ENCODE measurements around the gene MRPL24. TPM values are rescaled to one million over a fixed set of nuclear protein-coding genes. Genes with fewer than 3 reads are reported as not detected.

The MRPL24 gene
- polyA plus RNA-seq, 4 donors: 57.7 to 102 (median 58.6) TPM

- peaks cover 14 to 50% (median 15%) of the 10 kb centered on the region in 3 donors for H3K4me1 ChIP-seq (ENCODE audit: control insufficient read depth in 3 of 3, insufficient read depth in 2 of 3, low read depth in 1 of 3, low read length in 2 of 3)
- peaks cover 10 to 69% (median 21%) of the 10 kb centered on the region in 3 donors for H3K36me3 ChIP-seq (ENCODE audit: control insufficient read depth in 3 of 3, insufficient read depth in 2 of 3, low read depth in 1 of 3, low read length in 3 of 3)
- no peak for DNase-seq
- no peaks in the 10 kb centered on the region for H3K27me3 ChIP-seq (ENCODE audit: control insufficient read depth in 3 of 3, insufficient read depth in 3 of 3, low read length in 3 of 3)
- no peak for FAIRE-seq
- H3K9me3 ChIP-seq (ENCODE audit: control insufficient read depth in 2 of 2, insufficient read depth in 1 of 2, low read depth in 1 of 2, low read length in 1 of 2): no peaks in the 10 kb centered on the region
- 67 to 81% (median 75%) methylated on average over 7 to 12 of the region's 12 CpGs for WGBS, 3 donors
- no peak overlapping the region for H3K27ac ChIP-seq (ENCODE audit: low read depth in 1 of 3, low read length in 2 of 3)
- H3K4me3 ChIP-seq (ENCODE audit: low read depth in 1 of 3, low read length in 3 of 3): no peak overlapping the region
These were observed 3.5 kb upstream of the MRPL24 start for GRCh38 chr1:156744344-156744743.

- Histone ChIP-seq H3K4me3 (ENCODE audit: low read depth in 1 of 3, low read length in 3 of 3) (no peak overlapping the region), H3K36me3 (ENCODE audit: control insufficient read depth in 3 of 3, insufficient read depth in 2 of 3, low read depth in 1 of 3, low read length in 3 of 3) (peaks cover 10 to 62% (median 21%) of the 10 kb centered on the region in 3 donors), H3K27me3 (ENCODE audit: control insufficient read depth in 3 of 3, insufficient read depth in 3 of 3, low read length in 3 of 3) (no peaks in the 10 kb centered on the region), H3K27ac (ENCODE audit: low read depth in 1 of 3, low read length in 2 of 3) (peak overlapping the region in 1 of 3 donors; percentile 19), H3K4me1 (ENCODE audit: control insufficient read depth in 3 of 3, insufficient read depth in 2 of 3, low read depth in 1 of 3, low read length in 2 of 3) (peaks cover 9 to 43% (median 13%) of the 10 kb centered on the region in 3 donors), H3K9me3 (ENCODE audit: control insufficient read depth in 2 of 2, insufficient read depth in 1 of 2, low read depth in 1 of 2, low read length in 1 of 2) (no peaks in the 10 kb centered on the region)
- WGBS, 3 donors: 74 to 88% (median 81%) methylated on average over 10 to 14 of the region's 14 CpGs
- FAIRE-seq: no peak
- no peak for DNase-seq
These were observed 2.7 kb upstream of the MRPL24 start for GRCh38 chr1:156743367-156744302.

GRCh38 chr1:156742801-156743200 lies 1.9 kb upstream of the MRPL24 start:
- Histone ChIP-seq H3K4me1 (ENCODE audit: control insufficient read depth in 3 of 3, insufficient read depth in 2 of 3, low read depth in 1 of 3, low read length in 2 of 3) (peaks cover 7 to 35% (median 10%) of the 10 kb centered on the region in 3 donors), H3K9me3 (ENCODE audit: control insufficient read depth in 2 of 2, insufficient read depth in 1 of 2, low read depth in 1 of 2, low read length in 1 of 2) (no peaks in the 10 kb centered on the region), H3K36me3 (ENCODE audit: control insufficient read depth in 3 of 3, insufficient read depth in 2 of 3, low read depth in 1 of 3, low read length in 3 of 3) (peaks cover 10 to 63% (median 21%) of the 10 kb centered on the region in 3 donors), H3K4me3 (ENCODE audit: low read depth in 1 of 3, low read length in 3 of 3) (no peak overlapping the region), H3K27ac (ENCODE audit: low read depth in 1 of 3, low read length in 2 of 3) (no peak overlapping the region), H3K27me3 (ENCODE audit: control insufficient read depth in 3 of 3, insufficient read depth in 3 of 3, low read length in 3 of 3) (no peaks in the 10 kb centered on the region)
- WGBS, 3 donors: 90 to 92% (median 91%) methylated on average over 4 of the region's 4 CpGs
- no peak for FAIRE-seq
- DNase-seq: no peak

- Histone ChIP-seq H3K27ac (ENCODE audit: low read depth in 1 of 3, low read length in 2 of 3) (peak overlapping the region in 2 of 3 donors; percentile 90), H3K4me1 (ENCODE audit: control insufficient read depth in 3 of 3, insufficient read depth in 2 of 3, low read depth in 1 of 3, low read length in 2 of 3) (peaks cover 7 to 28% (median 10%) of the 10 kb centered on the region in 3 donors), H3K27me3 (ENCODE audit: control insufficient read depth in 3 of 3, insufficient read depth in 3 of 3, low read length in 3 of 3) (no peaks in the 10 kb centered on the region), H3K9me3 (ENCODE audit: control insufficient read depth in 2 of 2, insufficient read depth in 1 of 2, low read depth in 1 of 2, low read length in 1 of 2) (no peaks in the 10 kb centered on the region), H3K4me3 (ENCODE audit: low read depth in 1 of 3, low read length in 3 of 3) (no peak overlapping the region), H3K36me3 (ENCODE audit: control insufficient read depth in 3 of 3, insufficient read depth in 2 of 3, low read depth in 1 of 3, low read length in 3 of 3) (peaks cover 13 to 67% (median 21%) of the 10 kb centered on the region in 3 donors)
- DNase-seq (no peak), FAIRE-seq (no peak)
- 72 to 78% (median 75%) methylated on average over 3 of the region's 3 CpGs for WGBS, 3 donors
These were observed 1.1 kb upstream of the MRPL24 start for GRCh38 chr1:156742017-156742416.

- peak overlapping the region in 1 of 3 donors; percentile 33 for H3K4me3 ChIP-seq (ENCODE audit: low read depth in 1 of 3, low read length in 3 of 3)
- H3K9me3 ChIP-seq (ENCODE audit: control insufficient read depth in 2 of 2, insufficient read depth in 1 of 2, low read depth in 1 of 2, low read length in 1 of 2): no peaks in the 10 kb centered on the region
- FAIRE-seq (no peak), DNase-seq (no peak)
- peak overlapping the region; percentile 16 to 90 (median 90) for H3K27ac ChIP-seq (ENCODE audit: low read depth in 1 of 3, low read length in 2 of 3)
- H3K27me3 ChIP-seq (ENCODE audit: control insufficient read depth in 3 of 3, insufficient read depth in 3 of 3, low read length in 3 of 3): no peaks in the 10 kb centered on the region
- 43 to 55% (median 47%) methylated on average over 8 of the region's 8 CpGs for WGBS, 3 donors
- H3K4me1 ChIP-seq (ENCODE audit: control insufficient read depth in 3 of 3, insufficient read depth in 2 of 3, low read depth in 1 of 3, low read length in 2 of 3): peaks cover 6 to 24% (median 7%) of the 10 kb centered on the region in 3 donors
- H3K36me3 ChIP-seq (ENCODE audit: control insufficient read depth in 3 of 3, insufficient read depth in 2 of 3, low read depth in 1 of 3, low read length in 3 of 3): peaks cover 16 to 72% (median 22%) of the 10 kb centered on the region in 3 donors
These were observed 644 bp upstream of the MRPL24 start for GRCh38 chr1:156741481-156741983.

GRCh38 chr1:156740237-156740740 lies 599 bp downstream of the MRPL24 start:
- Histone ChIP-seq H3K4me3 (ENCODE audit: low read depth in 1 of 3, low read length in 3 of 3) (peak overlapping the region; percentile 31 to 79 (median 60)), H3K27ac (ENCODE audit: low read depth in 1 of 3, low read length in 2 of 3) (peak overlapping the region; percentile 57 to 71 (median 60)), H3K27me3 (ENCODE audit: control insufficient read depth in 3 of 3, insufficient read depth in 3 of 3, low read length in 3 of 3) (no peaks in the 10 kb centered on the region), H3K9me3 (ENCODE audit: control insufficient read depth in 2 of 2, insufficient read depth in 1 of 2, low read depth in 1 of 2, low read length in 1 of 2) (no peaks in the 10 kb centered on the region), H3K4me1 (ENCODE audit: control insufficient read depth in 3 of 3, insufficient read depth in 2 of 3, low read depth in 1 of 3, low read length in 2 of 3) (peaks cover 0 to 13% (median 3%) of the 10 kb centered on the region in 3 donors), H3K36me3 (ENCODE audit: control insufficient read depth in 3 of 3, insufficient read depth in 2 of 3, low read depth in 1 of 3, low read length in 3 of 3) (peaks cover 16 to 75% (median 26%) of the 10 kb centered on the region in 3 donors)
- FAIRE-seq (no peak), DNase-seq (no peak)
- 8 to 19% (median 11%) methylated on average over 7 of the region's 7 CpGs for WGBS, 3 donors

- H3K9me3 ChIP-seq (ENCODE audit: control insufficient read depth in 2 of 2, insufficient read depth in 1 of 2, low read depth in 1 of 2, low read length in 1 of 2): no peaks in the 10 kb centered on the region
- WGBS, 3 donors: 82 to 88% (median 87%) methylated on average over 2 of the region's 2 CpGs
- H3K27me3 ChIP-seq (ENCODE audit: control insufficient read depth in 3 of 3, insufficient read depth in 3 of 3, low read length in 3 of 3): no peaks in the 10 kb centered on the region
- DNase-seq (no peak), FAIRE-seq (no peak)
- H3K4me1 ChIP-seq (ENCODE audit: control insufficient read depth in 3 of 3, insufficient read depth in 2 of 3, low read depth in 1 of 3, low read length in 2 of 3): peaks cover 0 to 6% (median 3%) of the 10 kb centered on the region in 3 donors
- H3K27ac ChIP-seq (ENCODE audit: low read depth in 1 of 3, low read length in 2 of 3): no peak overlapping the region
- H3K36me3 ChIP-seq (ENCODE audit: control insufficient read depth in 3 of 3, insufficient read depth in 2 of 3, low read depth in 1 of 3, low read length in 3 of 3): peaks cover 9 to 71% (median 17%) of the 10 kb centered on the region in 3 donors
- H3K4me3 ChIP-seq (ENCODE audit: low read depth in 1 of 3, low read length in 3 of 3): no peak overlapping the region
These were observed 2.0 kb downstream of the MRPL24 start for GRCh38 chr1:156738916-156739315.

- H3K27ac ChIP-seq (ENCODE audit: low read depth in 1 of 3, low read length in 2 of 3): no peak overlapping the region
- no peaks in the 10 kb centered on the region for H3K9me3 ChIP-seq (ENCODE audit: control insufficient read depth in 2 of 2, insufficient read depth in 1 of 2, low read depth in 1 of 2, low read length in 1 of 2)
- DNase-seq: no peak
- peaks cover 7 to 70% (median 15%) of the 10 kb centered on the region in 3 donors for H3K36me3 ChIP-seq (ENCODE audit: control insufficient read depth in 3 of 3, insufficient read depth in 2 of 3, low read depth in 1 of 3, low read length in 3 of 3)
- H3K4me1 ChIP-seq (ENCODE audit: control insufficient read depth in 3 of 3, insufficient read depth in 2 of 3, low read depth in 1 of 3, low read length in 2 of 3): peaks cover 0 to 6% (median 3%) of the 10 kb centered on the region in 3 donors
- no peaks in the 10 kb centered on the region for H3K27me3 ChIP-seq (ENCODE audit: control insufficient read depth in 3 of 3, insufficient read depth in 3 of 3, low read length in 3 of 3)
- no peak for FAIRE-seq
- no peak overlapping the region for H3K4me3 ChIP-seq (ENCODE audit: low read depth in 1 of 3, low read length in 3 of 3)
- 88 to 92% (median 89%) methylated on average over 10 of the region's 10 CpGs for WGBS, 3 donors
These were observed 2.5 kb downstream of the MRPL24 start for GRCh38 chr1:156738407-156738806.
